ENCODE results near the gene KRT12.

DNA sequence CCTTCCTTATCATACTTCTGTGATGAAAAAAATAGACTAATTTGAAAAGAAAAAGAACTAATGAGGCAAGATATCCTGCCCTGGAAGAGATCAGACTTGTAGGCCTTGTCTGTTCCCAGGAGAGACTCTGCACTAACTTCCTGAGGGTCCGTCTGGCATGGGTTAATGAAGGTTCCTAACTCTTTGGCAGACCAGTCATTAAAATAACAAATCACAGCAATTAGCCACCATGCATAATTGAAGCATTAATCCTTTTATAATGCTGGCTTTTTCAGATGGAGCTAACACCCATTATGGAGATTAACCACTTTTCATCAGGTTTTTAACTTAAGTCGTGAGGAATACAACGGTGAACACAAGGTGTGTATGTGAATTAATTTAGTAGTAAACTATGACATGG, 34.2 kb downstream of the KRT12 start:
- TF ChIP-seq, protein P1, sequence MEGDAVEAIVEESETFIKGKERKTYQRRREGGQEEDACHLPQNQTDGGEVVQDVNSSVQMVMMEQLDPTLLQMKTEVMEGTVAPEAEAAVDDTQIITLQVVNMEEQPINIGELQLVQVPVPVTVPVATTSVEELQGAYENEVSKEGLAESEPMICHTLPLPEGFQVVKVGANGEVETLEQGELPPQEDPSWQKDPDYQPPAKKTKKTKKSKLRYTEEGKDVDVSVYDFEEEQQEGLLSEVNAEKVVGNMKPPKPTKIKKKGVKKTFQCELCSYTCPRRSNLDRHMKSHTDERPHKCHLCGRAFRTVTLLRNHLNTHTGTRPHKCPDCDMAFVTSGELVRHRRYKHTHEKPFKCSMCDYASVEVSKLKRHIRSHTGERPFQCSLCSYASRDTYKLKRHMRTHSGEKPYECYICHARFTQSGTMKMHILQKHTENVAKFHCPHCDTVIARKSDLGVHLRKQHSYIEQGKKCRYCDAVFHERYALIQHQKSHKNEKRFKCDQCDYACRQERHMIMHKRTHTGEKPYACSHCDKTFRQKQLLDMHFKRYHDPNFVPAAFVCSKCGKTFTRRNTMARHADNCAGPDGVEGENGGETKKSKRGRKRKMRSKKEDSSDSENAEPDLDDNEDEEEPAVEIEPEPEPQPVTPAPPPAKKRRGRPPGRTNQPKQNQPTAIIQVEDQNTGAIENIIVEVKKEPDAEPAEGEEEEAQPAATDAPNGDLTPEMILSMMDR (IDR thresholded peaks at IDR 0.05), result no peak
- TF ChIP-seq POLR2A (IDR thresholded peaks at IDR 0.05), result no peak

All from ovary (tissue), 3 donors.